22Rv1 (cell line): ENCODE results near the gene HOXA4.

Source experiments
- CTCF ChIP-seq: fragments of 450-650 bp; IDR thresholded peaks from 2 replicates; pipeline ENCODE4 v1.5.1; 2017; ENCODE audit warnings: mild to moderate bottlenecking
- ZFX ChIP-seq: fragments of 450-650 bp; IDR thresholded peaks from 2 replicates; pipeline ENCODE4 v1.6.1; 2017; ENCODE audit warnings: antibody characterized with exemption, borderline replicate concordance

GRCh38 chr7:27145165-27145913 is 14.8 kb upstream of the HOXA4 start:
- TF ChIP-seq CTCF (no peak), ZFX (no peak)
